ENCODE measurements around the gene NCAM1. TPM values are rescaled to one million over a fixed set of nuclear protein-coding genes. Genes with fewer than 3 reads are reported as not detected.

The NCAM1 gene
- total RNA-seq, 6 donors from 2014 or later: 1.4 to 15.3 (median 2.5) TPM

DNA sequence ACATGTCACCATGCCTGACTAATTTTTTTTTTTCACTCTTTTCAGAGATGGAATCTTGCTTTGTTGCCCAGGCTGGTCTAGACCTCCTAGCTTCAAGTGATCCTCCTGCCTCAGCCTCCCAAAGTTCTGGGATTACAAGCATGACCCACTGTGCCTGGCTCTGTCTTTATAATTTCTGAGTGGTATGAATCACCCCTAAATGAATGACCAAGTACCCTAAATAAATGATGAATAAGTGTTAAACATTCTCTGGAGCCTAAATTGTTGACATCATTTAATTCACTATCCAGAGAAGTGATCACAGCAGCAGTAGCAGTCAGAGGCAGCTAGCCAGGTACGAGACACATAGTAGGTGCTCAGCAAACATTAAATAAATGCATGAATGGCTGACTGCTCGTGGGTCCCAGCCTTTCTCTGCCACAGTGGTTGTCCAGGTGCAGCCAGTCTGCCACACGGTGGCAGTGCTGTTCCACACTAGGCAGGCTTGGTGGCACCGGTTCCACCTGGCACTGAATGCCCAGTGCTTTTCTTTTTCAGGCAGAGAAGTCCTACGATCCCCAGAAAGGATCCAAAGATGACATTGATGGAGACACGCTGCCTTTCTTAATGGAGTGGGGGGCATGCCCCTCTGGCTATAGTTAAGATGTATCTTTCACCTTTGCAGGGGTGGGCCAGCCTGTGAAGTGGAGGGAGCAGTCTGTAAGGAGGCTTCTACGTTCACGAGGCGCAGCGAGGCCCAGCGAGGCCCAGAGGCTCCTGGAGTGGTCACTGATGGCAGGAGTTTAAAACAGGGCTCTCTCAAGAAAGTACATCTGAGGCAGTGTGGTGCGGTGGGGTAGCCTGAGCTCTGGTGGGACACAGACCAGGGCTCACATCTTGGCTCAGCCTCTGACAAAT is 344.5 kb downstream of the NCAM1 start:
- no peak for TF ChIP-seq EP300 (IDR thresholded peaks at IDR 0.05)
- TF ChIP-seq, protein P1, sequence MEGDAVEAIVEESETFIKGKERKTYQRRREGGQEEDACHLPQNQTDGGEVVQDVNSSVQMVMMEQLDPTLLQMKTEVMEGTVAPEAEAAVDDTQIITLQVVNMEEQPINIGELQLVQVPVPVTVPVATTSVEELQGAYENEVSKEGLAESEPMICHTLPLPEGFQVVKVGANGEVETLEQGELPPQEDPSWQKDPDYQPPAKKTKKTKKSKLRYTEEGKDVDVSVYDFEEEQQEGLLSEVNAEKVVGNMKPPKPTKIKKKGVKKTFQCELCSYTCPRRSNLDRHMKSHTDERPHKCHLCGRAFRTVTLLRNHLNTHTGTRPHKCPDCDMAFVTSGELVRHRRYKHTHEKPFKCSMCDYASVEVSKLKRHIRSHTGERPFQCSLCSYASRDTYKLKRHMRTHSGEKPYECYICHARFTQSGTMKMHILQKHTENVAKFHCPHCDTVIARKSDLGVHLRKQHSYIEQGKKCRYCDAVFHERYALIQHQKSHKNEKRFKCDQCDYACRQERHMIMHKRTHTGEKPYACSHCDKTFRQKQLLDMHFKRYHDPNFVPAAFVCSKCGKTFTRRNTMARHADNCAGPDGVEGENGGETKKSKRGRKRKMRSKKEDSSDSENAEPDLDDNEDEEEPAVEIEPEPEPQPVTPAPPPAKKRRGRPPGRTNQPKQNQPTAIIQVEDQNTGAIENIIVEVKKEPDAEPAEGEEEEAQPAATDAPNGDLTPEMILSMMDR (IDR thresholded peaks at IDR 0.05): peak; percentile 66 to 91 (median 86)
- Histone ChIP-seq H3K4me1 (peaks cover 0 to 6% (median 0%) of the 10 kb centered on the region in 4 donors), H3K9me3 (no peaks in the 10 kb centered on the region)

DNA sequence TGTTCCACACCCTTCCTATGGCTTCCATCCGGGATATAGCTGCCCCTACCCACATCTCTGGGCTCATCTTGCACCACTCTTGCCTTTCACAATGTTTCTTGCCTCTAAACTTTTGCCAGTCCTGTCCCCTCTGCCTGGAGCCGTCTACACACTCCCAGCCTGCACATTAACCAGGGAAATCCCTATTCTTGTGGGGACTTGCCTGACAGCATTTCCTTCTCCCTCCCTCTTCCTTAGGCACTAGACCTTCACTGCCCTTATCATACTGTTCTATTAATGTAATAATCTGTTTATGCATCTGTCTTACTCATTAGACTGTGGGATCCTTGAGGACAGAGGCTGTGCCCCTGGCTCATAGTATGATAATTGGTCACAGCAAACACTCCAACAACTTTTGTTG is 347.4 kb downstream of the NCAM1 start:
- no peaks in the 10 kb centered on the region for H3K27me3 ChIP-seq
- no peak overlapping the region for H3K4me3 ChIP-seq
- peaks cover 0 to 6% (median 2%) of the 10 kb centered on the region in 4 donors for H3K4me1 ChIP-seq
- no peak overlapping the region for H3K27ac ChIP-seq
- DNase-seq (no peak), ATAC-seq (ENCODE audit: low FRiP score in 2 of 2) (no peak)
- H3K36me3 ChIP-seq: no peaks in the 10 kb centered on the region
- TF ChIP-seq EP300 (IDR thresholded peaks at IDR 0.05) (no peak), POLR2AphosphoS5 (IDR thresholded peaks at IDR 0.05) (no peak), POLR2A (IDR thresholded peaks at IDR 0.05) (no peak)
- TF ChIP-seq, protein P1 (IDR thresholded peaks at IDR 0.05): no peak
- 67 to 68% methylated on average over 2 of the region's 2 CpGs for WGBS, 2 donors
- H3K9me3 ChIP-seq: no peaks in the 10 kb centered on the region

More for the DNA sequence above, 344.5 kb downstream of the NCAM1 start:
- H3K27ac ChIP-seq: no peak overlapping the region
- H3K4me3 ChIP-seq: no peak overlapping the region
- DNase-seq (peak; percentile 69 to 74), ATAC-seq (ENCODE audit: low FRiP score in 2 of 2) (peak; percentile 78 to 88)
- no peaks in the 10 kb centered on the region for H3K36me3 ChIP-seq
- WGBS, 2 donors: 21 to 46% methylated on average over 4 to 12 of the region's 12 CpGs
- H3K27me3 ChIP-seq: no peaks in the 10 kb centered on the region

DNA sequence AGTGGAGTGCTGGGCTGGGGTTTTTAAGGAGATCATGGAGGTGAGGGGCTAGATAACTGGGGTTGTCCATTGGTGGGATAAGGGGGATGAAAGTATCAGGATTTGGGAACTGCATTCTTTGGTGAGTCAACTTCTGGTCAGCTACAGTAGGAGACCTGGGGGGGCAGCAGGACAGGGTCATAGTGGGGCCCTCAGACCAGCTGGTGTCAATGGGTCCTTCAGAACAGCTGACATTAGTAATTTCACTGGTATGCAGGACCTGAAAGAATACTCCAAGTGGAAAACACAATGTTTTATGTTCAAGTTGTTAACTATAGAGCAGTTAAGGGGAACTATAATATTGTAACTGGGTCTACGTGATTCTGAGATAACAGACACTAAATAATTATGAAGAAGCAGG is 350.3 kb downstream of the NCAM1 start:
- H3K4me3 ChIP-seq: no peak overlapping the region
- WGBS, 2 donors: 85 to 100% methylated on average over 1 of the region's 1 CpG
- no peaks in the 10 kb centered on the region for H3K9me3 ChIP-seq
- TF ChIP-seq, protein P1 (IDR thresholded peaks at IDR 0.05): no peak
- TF ChIP-seq POLR2AphosphoS5 (IDR thresholded peaks at IDR 0.05): no peak
- no peak for TF ChIP-seq EP300 (IDR thresholded peaks at IDR 0.05)
- TF ChIP-seq POLR2A (IDR thresholded peaks at IDR 0.05): no peak
- no peak overlapping the region for H3K27ac ChIP-seq
- DNase-seq (no peak), ATAC-seq (ENCODE audit: low FRiP score in 2 of 2) (no peak)
- H3K36me3 ChIP-seq: no peaks in the 10 kb centered on the region
- H3K27me3 ChIP-seq: no peaks in the 10 kb centered on the region
- H3K4me1 ChIP-seq: peaks cover 9 to 21% (median 13%) of the 10 kb centered on the region in 4 donors

DNA sequence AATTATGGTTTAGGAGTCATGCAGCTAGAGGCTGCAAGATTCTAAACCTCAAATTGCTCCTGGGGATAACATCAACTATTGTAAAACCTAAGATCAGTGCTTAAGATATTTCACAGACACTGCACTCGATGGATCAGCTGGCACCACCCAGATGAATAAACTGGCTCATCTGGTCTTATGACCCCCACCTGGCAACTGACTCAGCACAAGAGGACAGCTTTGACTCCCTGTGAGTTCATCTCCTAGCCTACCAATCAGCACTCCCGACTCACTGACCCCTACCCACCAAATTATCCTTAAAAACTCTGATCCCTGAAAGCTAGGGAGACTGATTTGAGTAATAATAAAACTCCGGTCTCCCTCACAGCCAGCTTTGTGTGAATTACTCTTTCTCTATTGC is 352.4 kb downstream of the NCAM1 start:
- Histone ChIP-seq H3K4me1 (peaks cover 9 to 21% (median 13%) of the 10 kb centered on the region in 4 donors), H3K4me3 (peak overlapping the region in 1 of 4 donors; percentile 87), H3K9me3 (no peaks in the 10 kb centered on the region), H3K27me3 (no peaks in the 10 kb centered on the region), H3K27ac (no peak overlapping the region), H3K36me3 (peaks cover 0 to 6% (median 0%) of the 10 kb centered on the region in 4 donors)
- no peak for ATAC-seq (ENCODE audit: low FRiP score in 2 of 2)
- 91 to 96% methylated on average over 3 of the region's 3 CpGs for WGBS, 2 donors
- DNase-seq: no peak
- TF ChIP-seq EP300 (IDR thresholded peaks at IDR 0.05) (no peak), POLR2A (IDR thresholded peaks at IDR 0.05) (no peak), POLR2AphosphoS5 (IDR thresholded peaks at IDR 0.05) (no peak)
- TF ChIP-seq, protein P1 (IDR thresholded peaks at IDR 0.05): no peak

All from upper lobe of left lung (tissue), 6 donors.